Measurements from ENCODE around the gene GLI2. TPM values are rescaled to one million over a fixed set of nuclear protein-coding genes. Genes with fewer than 3 reads are reported as not detected.

GLI2 gene
- total and polyA plus RNA-seq, 2 of the 4 experiments (the other 2 are of a cell fraction), result 3.8 to 26.0 TPM

DNA sequence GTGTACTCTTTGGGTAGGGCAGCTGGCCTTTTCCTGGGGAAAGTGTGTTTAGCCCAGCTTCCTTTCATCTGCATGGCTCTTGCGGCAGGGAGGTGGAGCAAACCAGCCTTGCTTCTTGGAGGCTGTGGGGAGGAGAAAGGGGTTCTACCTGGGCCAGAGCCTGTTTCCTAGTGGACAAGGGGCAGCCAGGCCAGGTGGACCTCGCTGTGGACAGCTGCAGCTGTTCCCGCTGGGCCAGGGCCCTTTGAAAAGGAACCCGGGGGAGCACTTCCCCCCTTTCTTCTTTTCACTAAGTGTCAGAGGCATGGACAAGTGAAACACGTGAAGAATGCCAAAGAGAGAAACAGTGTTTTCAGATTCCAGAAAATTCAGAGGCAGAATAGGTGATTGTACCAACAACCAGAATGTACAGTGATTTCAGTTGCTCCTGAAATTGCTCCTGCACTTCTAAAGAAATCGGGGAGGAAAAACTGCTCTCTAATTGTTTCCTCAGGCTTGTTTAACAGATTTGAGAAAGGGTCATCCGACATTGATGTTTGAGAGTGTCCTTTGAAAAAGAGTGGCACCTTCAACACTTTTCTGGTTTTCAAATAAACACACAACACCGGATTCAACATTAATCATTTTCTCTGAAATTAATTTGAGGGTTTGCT, 3.9 kb downstream of the GLI2 start (continued):
- TF ChIP-seq, protein P1, sequence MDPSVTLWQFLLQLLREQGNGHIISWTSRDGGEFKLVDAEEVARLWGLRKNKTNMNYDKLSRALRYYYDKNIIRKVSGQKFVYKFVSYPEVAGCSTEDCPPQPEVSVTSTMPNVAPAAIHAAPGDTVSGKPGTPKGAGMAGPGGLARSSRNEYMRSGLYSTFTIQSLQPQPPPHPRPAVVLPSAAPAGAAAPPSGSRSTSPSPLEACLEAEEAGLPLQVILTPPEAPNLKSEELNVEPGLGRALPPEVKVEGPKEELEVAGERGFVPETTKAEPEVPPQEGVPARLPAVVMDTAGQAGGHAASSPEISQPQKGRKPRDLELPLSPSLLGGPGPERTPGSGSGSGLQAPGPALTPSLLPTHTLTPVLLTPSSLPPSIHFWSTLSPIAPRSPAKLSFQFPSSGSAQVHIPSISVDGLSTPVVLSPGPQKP (IDR thresholded peaks at IDR 0.05; ENCODE audit: borderline replicate concordance, low read depth, low read length), result no peak
- no peak for TF ChIP-seq RCOR1 (IDR thresholded peaks at IDR 0.05; ENCODE audit: insufficient replicate concordance, low read length)
- TF ChIP-seq FOS (IDR thresholded peaks at IDR 0.05; ENCODE audit: low read depth, low read length), result no peak
- TF ChIP-seq BHLHE40 (IDR thresholded peaks at IDR 0.05; ENCODE audit: low read depth, low read length), result no peak

Data from IMR-90 (cell line).